Neural cell (in vitro differentiated cells): ENCODE measurements around the gene C1QTNF8. TPM values are rescaled to one million over a fixed set of nuclear protein-coding genes. Genes with fewer than 3 reads are reported as not detected.

Experiments used
- H2AFZ ChIP-seq: fragments of 200-600, 300-800 bp; sonication (generic), shearing (Covaris generic); 2 replicates; pipeline ENCODE4 v1.6.0; 2014; ENCODE audit warnings: low read depth, mild to moderate bottlenecking, antibody characterized with exemption, low read length, moderate library complexity
- H3F3A ChIP-seq: fragments of 200-600 bp; shearing (Covaris generic); 2 replicates; pipeline ENCODE4 v1.6.1; 2016; ENCODE audit warnings: mild to moderate bottlenecking, moderate library complexity, mixed read lengths, antibody characterized with exemption, low read length; ENCODE audit not compliant: insufficient read depth, poor library complexity, severe bottlenecking
- H3K27ac ChIP-seq: fragments of 200-600, 300-800 bp; sonication (generic), shearing (Covaris generic); 2 replicates; pipeline ENCODE4 v1.5.1; 2014; ENCODE audit warnings: mild to moderate bottlenecking, low read length, moderate library complexity
- H3K27me3 ChIP-seq: fragments of 300-800, 200-600 bp; sonication (generic), shearing (Covaris generic); 2 replicates; pipeline ENCODE4 v1.6.0; 2014; ENCODE audit warnings: mild to moderate bottlenecking, low read depth, low read length, moderate library complexity; ENCODE audit not compliant: insufficient read depth
- H3K36me3 ChIP-seq: fragments of 300-800, 200-600 bp; sonication (generic), shearing (Covaris generic); 2 replicates; pipeline ENCODE4 v1.5.1; 2014; ENCODE audit warnings: mild to moderate bottlenecking, antibody characterized with exemption, low read length, moderate library complexity; ENCODE audit not compliant: insufficient read depth
- H3K4me2 ChIP-seq: fragments of 300-800, 200-600 bp; sonication (generic), shearing (Covaris generic); 2 replicates; pipeline ENCODE4 v1.6.0; 2014; ENCODE audit warnings: mild to moderate bottlenecking, low read length
- H3K4me3 ChIP-seq: fragments of 300-800, 200-600 bp; sonication (generic), shearing (Covaris generic); 2 replicates; pipeline ENCODE4 v1.5.1; 2014; ENCODE audit warnings: mild to moderate bottlenecking, low read length, moderate library complexity
- H3K79me2 ChIP-seq: fragments of 200-600 bp; shearing (Covaris generic); replicated peaks from 2 replicates; pipeline ENCODE4 v1.6.0; 2014; ENCODE audit warnings: mild to moderate bottlenecking, low read length, moderate library complexity; ENCODE audit not compliant: insufficient read depth
- H3K9ac ChIP-seq: fragments of 300-800, 200-600 bp; sonication (generic), shearing (Covaris generic); 2 replicates; pipeline ENCODE4 v1.6.1; 2016; ENCODE audit warnings: mild to moderate bottlenecking, low read length, mixed read lengths
- H3K9me2 ChIP-seq: fragments of 200-600 bp; shearing (Covaris generic); 2 replicates; pipeline ENCODE4 v1.6.1; 2016; ENCODE audit warnings: mild to moderate bottlenecking, low read length, mixed read lengths; ENCODE audit not compliant: insufficient read depth
- H3K9me3 ChIP-seq: fragments of 200-600, 300-800 bp; sonication (generic), shearing (Covaris generic); 2 replicates; pipeline ENCODE4 v1.6.1; 2016; ENCODE audit warnings: mild to moderate bottlenecking, mixed run types, low read length, moderate library complexity, mixed read lengths
- H4K20me1 ChIP-seq: fragments of 200-600 bp; shearing (Covaris generic); 2 replicates; pipeline ENCODE4 v1.6.1; 2016; ENCODE audit warnings: mild to moderate bottlenecking, mixed run types; ENCODE audit not compliant: insufficient read depth
- EP300 ChIP-seq: fragments of 450-650 bp; conservative IDR thresholded peaks from 2 replicates; pipeline ENCODE4 v1.6.1; 2014; ENCODE audit warnings: antibody characterized with exemption, mild to moderate bottlenecking, moderate library complexity; ENCODE audit not compliant: poor library complexity, severe bottlenecking
- EZH2 ChIP-seq: fragments of 200-600, 300-800 bp; shearing (Covaris generic), sonication (generic); IDR thresholded peaks from 2 replicates; pipeline ENCODE4 v1.6.1; 2014; ENCODE audit warnings: antibody characterized with exemption, low read length, borderline replicate concordance, mild to moderate bottlenecking; ENCODE audit not compliant: insufficient read depth, poor library complexity, severe bottlenecking
- MXI1 ChIP-seq: fragments of 450-650 bp; conservative IDR thresholded peaks from 2 replicates; pipeline ENCODE4 v1.6.1; 2014; ENCODE audit warnings: antibody characterized with exemption, mild to moderate bottlenecking; ENCODE audit not compliant: poor library complexity, severe bottlenecking
- POLR2AphosphoS5 ChIP-seq: IDR thresholded peaks from 2 replicates; pipeline ENCODE4 v1.6.1; 2012
- RAD21 ChIP-seq: fragments of 450-650 bp; conservative IDR thresholded peaks from 2 replicates; pipeline ENCODE4 v1.6.1; 2014; ENCODE audit warnings: antibody characterized with exemption, mild to moderate bottlenecking, moderate library complexity
- REST ChIP-seq: IDR thresholded peaks from 2 replicates; pipeline ENCODE4 v1.6.1; 2012; ENCODE audit warnings: borderline replicate concordance
- SMC3 ChIP-seq: fragments of 450-650 bp; conservative IDR thresholded peaks from 2 replicates; pipeline ENCODE4 v1.6.1; 2014; ENCODE audit warnings: antibody characterized with exemption, mild to moderate bottlenecking, moderate library complexity; ENCODE audit not compliant: poor library complexity
- TAF1 ChIP-seq: IDR thresholded peaks from 2 replicates; pipeline ENCODE4 v1.6.1; 2012; ENCODE audit warnings: low read depth
- polyA plus RNA-seq: library from polyadenylated mRNA; depleted of rRNA; stranded (reverse); fragments of >200 nt; gene quantifications from 2 replicates; pipeline ENCODE4 v1.2.3, GENCODE V29; 2014
- TF ChIP-seq, protein P1 (sequence below): fragments of 450-650 bp; IDR thresholded peaks from 2 replicates; pipeline ENCODE4 v1.5.1; 2014; ENCODE audit warnings: antibody characterized with exemption, mild to moderate bottlenecking, moderate library complexity; ENCODE audit not compliant: poor library complexity, severe bottlenecking

Gene C1QTNF8
- polyA plus RNA-seq, 1 donor from 2014 or later: 0.79 TPM

DNA sequence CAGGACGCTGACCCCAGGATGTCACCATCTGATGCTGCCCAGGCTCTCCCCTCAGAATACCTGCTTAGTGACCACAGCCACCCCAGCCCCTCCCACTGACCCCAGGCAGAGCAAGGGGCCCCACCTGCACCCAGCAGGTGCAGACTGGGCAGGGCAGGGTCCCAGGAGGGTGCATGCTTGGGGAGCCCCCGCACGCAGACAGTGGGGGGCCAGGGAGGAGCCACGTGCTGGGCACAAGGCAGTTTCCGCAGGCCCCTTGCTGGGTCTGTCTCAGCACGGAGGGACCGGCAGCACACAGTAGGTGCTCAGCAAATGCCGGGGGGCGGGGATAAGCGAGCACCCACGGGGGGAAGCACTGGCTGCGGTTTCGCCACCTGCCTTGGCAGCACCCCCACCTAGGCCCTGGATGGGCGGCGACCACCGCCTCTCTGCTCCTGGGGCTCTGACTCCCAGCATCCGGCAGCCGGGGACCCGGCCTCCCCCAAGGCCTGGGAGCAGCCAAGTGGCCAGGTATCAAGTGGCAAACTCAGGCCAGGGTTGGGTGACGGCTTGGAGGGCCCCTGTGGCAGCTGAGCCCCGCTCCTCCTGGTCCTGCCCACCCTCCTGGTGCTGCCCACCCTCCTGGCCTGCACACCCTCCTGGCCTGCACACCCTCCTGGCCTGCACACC is 42.2 kb downstream of the C1QTNF8 start:
- Histone ChIP-seq H3K36me3 (no peaks in the 10 kb centered on the region), H3K9ac (no peak overlapping the region), H2AFZ (no peak overlapping the region), H3K4me2 (no peak overlapping the region), H3K27me3 (no peaks in the 10 kb centered on the region), H4K20me1 (no peaks in the 10 kb centered on the region), H3K9me3 (no peaks in the 10 kb centered on the region), H3F3A (no peaks in the 10 kb centered on the region), H3K9me2 (no peaks in the 10 kb centered on the region), H3K4me3 (no peak overlapping the region), H3K79me2 (no peaks in the 10 kb centered on the region), H3K27ac (no peak overlapping the region)
- TF ChIP-seq EZH2 (no peak), EP300 (no peak), TAF1 (no peak), RAD21 (no peak), MXI1 (no peak), POLR2AphosphoS5 (no peak), REST (no peak), SMC3 (no peak)
- TF ChIP-seq, protein P1, sequence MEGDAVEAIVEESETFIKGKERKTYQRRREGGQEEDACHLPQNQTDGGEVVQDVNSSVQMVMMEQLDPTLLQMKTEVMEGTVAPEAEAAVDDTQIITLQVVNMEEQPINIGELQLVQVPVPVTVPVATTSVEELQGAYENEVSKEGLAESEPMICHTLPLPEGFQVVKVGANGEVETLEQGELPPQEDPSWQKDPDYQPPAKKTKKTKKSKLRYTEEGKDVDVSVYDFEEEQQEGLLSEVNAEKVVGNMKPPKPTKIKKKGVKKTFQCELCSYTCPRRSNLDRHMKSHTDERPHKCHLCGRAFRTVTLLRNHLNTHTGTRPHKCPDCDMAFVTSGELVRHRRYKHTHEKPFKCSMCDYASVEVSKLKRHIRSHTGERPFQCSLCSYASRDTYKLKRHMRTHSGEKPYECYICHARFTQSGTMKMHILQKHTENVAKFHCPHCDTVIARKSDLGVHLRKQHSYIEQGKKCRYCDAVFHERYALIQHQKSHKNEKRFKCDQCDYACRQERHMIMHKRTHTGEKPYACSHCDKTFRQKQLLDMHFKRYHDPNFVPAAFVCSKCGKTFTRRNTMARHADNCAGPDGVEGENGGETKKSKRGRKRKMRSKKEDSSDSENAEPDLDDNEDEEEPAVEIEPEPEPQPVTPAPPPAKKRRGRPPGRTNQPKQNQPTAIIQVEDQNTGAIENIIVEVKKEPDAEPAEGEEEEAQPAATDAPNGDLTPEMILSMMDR: no peak

DNA sequence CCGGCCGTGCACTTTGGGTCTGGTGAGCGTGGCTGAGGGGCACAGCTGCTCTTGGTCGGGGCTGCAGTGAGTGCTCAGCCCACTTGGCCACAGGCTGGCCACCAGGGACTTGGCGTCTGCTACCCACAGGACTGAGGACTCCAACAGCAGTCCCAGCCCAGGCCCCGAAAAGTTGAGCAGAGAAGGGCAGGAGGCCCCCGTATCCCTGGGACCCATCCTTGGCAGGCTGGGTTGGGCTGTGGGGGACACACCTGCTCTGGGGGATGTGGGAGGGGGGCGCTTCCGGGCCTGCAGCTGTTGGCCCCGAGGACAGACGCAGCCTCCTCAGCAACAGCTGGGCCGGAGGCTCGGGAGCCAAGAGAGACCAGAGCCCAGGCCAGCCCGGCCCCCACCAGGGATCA is 42.9 kb downstream of the C1QTNF8 start:
- Histone ChIP-seq H3K79me2 (no peaks in the 10 kb centered on the region), H3F3A (no peaks in the 10 kb centered on the region), H3K4me2 (no peak overlapping the region), H3K9me2 (no peaks in the 10 kb centered on the region), H3K36me3 (no peaks in the 10 kb centered on the region), H2AFZ (no peak overlapping the region), H3K9ac (no peak overlapping the region), H3K4me3 (no peak overlapping the region), H3K27ac (no peak overlapping the region), H3K9me3 (no peaks in the 10 kb centered on the region), H3K27me3 (no peaks in the 10 kb centered on the region), H4K20me1 (no peaks in the 10 kb centered on the region)
- TF ChIP-seq, protein P1: no peak
- TF ChIP-seq EZH2 (no peak), REST (no peak), MXI1 (no peak), RAD21 (no peak), TAF1 (no peak), POLR2AphosphoS5 (no peak)
